HL-60 (cell line): ENCODE measurements around the gene YY1.
"Not testable (repeated sequence)": the region's sequence is repeated elsewhere in the genome, so short reads cannot be mapped to it uniquely, and the experiment has no call there.

Experiments used
- DNase-seq, 2 experiments: peaks; one replicate each; pipeline ENCODE4 v3.0.0-alpha.2; 2010 to 2020; ENCODE audit warnings: low read depth in 1 of 2, low spot score in 1 of 2
- H3K27ac ChIP-seq: fragments of 250-450 bp; sonication (Bioruptor Pico); replicated peaks from 2 replicates; pipeline ENCODE4 v1.5.1; 2020; ENCODE audit warnings: mild to moderate bottlenecking, moderate library complexity
- H3K27me3 ChIP-seq: fragments of 250-450 bp; sonication (Bioruptor Pico); 2 replicates; pipeline ENCODE4 v1.5.1; 2021; ENCODE audit warnings: mild to moderate bottlenecking, moderate library complexity; ENCODE audit not compliant: insufficient read depth, poor library complexity, severe bottlenecking
- H3K4me3 ChIP-seq: replicated peaks from 2 replicates; pipeline ENCODE4 v1.5.1; 2011; ENCODE audit warnings: mild to moderate bottlenecking, control low read depth, low read length; ENCODE audit not compliant: insufficient read depth
- GABPA ChIP-seq: IDR thresholded peaks from 2 replicates; pipeline ENCODE4 v1.6.1; 2012; ENCODE audit warnings: low read depth
- POLR2AphosphoS5 ChIP-seq: IDR thresholded peaks from 2 replicates; pipeline ENCODE4 v1.6.1; 2012; ENCODE audit warnings: low read depth
- SPI1 ChIP-seq: IDR thresholded peaks from 2 replicates; pipeline ENCODE4 v1.6.1; 2012; ENCODE audit warnings: low read depth, mild to moderate bottlenecking, borderline replicate concordance
- TF ChIP-seq, protein P1 (sequence below): IDR thresholded peaks from 2 replicates; pipeline ENCODE4 v1.6.1; 2012; ENCODE audit warnings: low read depth; ENCODE audit not compliant: insufficient replicate concordance
- TF ChIP-seq, protein P2 (sequence below): IDR thresholded peaks from one replicate; pipeline ENCODE4 v1.5.1; 2011; ENCODE audit warnings: low read length, control low read depth, inconsistent platforms; ENCODE audit not compliant: insufficient read depth

The YY1 gene

DNA sequence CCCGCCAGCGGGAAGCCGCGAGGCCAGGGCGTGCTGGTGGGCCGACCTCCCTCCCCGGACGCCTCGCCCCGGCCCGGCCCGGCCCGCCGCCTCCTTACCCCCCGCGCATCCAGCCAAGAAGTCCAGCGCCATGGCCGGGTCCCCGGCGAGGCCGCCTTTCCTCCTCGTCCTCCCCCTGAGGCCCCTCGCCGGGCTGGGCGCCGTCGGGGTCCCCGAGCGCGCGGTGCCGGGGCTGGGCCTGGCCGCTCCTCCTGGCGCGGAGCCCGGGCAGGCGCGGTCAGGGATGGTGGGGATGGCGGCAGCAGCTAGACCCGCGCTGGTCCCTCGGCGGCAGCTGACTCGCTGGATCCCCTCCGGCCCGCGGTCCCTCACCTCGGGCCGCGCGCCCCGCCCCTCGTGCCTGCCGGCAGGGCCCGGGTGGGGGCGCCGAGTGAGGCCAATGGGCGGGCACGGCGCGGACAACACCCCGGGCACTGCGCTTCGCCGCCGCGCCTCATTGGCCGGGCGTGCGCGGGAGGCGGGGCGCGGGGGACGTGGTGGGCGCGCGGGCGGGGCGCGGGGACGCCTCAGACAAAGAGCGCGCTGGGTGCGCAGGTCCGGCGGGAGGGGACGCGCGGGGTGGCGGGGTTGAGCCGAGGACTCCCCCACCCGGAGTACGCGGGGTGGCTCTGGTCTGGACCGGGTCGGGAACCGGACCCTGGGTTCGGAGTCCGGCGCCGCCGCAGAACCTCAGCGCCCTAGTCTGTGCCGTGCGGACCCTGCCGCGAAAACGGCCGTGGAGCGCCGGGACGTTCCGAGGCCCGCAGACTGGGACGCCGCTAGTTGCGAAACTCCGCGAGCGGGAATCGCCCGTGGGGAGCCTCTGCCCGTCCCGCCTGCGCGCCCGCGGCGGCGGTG lies 67.4 kb downstream of the YY1 start, which contains the start of gene SLC25A29:
TSS of gene SLC25A29 (minus strand) at position 344 of the 897 bp plus-strand sequence. CDS start at position 132, 212 bp downstream.
- TF ChIP-seq SPI1, result no peak
- peak; percentile 47 for TF ChIP-seq POLR2AphosphoS5
- TF ChIP-seq, protein P1, sequence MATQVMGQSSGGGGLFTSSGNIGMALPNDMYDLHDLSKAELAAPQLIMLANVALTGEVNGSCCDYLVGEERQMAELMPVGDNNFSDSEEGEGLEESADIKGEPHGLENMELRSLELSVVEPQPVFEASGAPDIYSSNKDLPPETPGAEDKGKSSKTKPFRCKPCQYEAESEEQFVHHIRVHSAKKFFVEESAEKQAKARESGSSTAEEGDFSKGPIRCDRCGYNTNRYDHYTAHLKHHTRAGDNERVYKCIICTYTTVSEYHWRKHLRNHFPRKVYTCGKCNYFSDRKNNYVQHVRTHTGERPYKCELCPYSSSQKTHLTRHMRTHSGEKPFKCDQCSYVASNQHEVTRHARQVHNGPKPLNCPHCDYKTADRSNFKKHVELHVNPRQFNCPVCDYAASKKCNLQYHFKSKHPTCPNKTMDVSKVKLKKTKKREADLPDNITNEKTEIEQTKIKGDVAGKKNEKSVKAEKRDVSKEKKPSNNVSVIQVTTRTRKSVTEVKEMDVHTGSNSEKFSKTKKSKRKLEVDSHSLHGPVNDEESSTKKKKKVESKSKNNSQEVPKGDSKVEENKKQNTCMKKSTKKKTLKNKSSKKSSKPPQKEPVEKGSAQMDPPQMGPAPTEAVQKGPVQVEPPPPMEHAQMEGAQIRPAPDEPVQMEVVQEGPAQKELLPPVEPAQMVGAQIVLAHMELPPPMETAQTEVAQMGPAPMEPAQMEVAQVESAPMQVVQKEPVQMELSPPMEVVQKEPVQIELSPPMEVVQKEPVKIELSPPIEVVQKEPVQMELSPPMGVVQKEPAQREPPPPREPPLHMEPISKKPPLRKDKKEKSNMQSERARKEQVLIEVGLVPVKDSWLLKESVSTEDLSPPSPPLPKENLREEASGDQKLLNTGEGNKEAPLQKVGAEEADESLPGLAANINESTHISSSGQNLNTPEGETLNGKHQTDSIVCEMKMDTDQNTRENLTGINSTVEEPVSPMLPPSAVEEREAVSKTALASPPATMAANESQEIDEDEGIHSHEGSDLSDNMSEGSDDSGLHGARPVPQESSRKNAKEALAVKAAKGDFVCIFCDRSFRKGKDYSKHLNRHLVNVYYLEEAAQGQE, result no peak
- Histone ChIP-seq H3K27me3 (no peaks in the 10 kb centered on the region), H3K4me3 (peak within 1 kb of the TSS; percentile 77), H3K27ac (peak within 1 kb of the TSS; percentile 94)
- DNase-seq, result peak; percentile 78 to 81

DNA sequence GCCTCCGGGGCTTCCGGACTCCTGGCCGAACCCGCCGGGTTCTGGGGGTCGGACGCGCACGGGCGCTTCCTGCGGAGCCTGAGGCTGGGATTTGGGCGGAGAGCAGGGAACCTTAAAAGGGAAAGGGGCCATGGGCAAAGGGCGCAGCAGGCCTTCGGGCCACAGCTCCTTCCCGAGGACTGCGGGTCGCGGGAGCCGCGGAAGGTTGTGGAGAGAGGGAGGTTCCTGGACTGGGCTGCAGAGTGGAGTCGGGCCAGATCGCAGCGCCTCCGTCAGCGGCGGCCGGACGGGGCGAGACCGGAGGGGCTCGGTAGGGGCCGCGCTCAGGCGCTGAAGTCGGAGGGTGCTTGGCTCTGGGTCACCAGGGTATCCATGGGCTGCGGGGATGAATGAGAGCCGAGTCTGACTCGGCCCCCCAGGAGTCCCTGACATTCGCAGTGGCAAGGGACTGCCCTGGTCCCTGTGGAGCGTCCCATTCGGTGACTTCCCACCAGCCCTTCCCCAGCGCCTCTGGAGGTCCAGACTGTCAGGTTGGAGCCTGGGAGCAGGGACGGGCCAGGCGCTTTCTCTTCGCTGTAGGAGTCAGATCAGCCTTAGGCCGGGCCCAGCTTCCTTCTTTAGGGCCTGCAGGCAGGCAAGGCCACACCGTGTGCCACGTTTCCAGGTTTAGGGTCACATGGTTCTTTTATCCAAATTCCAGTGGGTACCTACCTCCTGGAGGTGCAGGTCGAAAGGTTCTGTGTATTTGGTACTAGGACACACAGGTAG lies 68.2 kb downstream of the YY1 start:
- TF ChIP-seq, protein P2, sequence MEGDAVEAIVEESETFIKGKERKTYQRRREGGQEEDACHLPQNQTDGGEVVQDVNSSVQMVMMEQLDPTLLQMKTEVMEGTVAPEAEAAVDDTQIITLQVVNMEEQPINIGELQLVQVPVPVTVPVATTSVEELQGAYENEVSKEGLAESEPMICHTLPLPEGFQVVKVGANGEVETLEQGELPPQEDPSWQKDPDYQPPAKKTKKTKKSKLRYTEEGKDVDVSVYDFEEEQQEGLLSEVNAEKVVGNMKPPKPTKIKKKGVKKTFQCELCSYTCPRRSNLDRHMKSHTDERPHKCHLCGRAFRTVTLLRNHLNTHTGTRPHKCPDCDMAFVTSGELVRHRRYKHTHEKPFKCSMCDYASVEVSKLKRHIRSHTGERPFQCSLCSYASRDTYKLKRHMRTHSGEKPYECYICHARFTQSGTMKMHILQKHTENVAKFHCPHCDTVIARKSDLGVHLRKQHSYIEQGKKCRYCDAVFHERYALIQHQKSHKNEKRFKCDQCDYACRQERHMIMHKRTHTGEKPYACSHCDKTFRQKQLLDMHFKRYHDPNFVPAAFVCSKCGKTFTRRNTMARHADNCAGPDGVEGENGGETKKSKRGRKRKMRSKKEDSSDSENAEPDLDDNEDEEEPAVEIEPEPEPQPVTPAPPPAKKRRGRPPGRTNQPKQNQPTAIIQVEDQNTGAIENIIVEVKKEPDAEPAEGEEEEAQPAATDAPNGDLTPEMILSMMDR, result no peak
- TF ChIP-seq GABPA (no peak), POLR2AphosphoS5 (no peak; the same call in 1 of the 2 replicates), SPI1 (no peak)
- TF ChIP-seq, protein P1, result no peak
- Histone ChIP-seq H3K27ac (peak overlapping the region; percentile 94), H3K27me3 (no peaks in the 10 kb centered on the region), H3K4me3 (peak overlapping the region; percentile 77)
- peak in 1 of 2 experiments; percentile 69 for DNase-seq

DNA sequence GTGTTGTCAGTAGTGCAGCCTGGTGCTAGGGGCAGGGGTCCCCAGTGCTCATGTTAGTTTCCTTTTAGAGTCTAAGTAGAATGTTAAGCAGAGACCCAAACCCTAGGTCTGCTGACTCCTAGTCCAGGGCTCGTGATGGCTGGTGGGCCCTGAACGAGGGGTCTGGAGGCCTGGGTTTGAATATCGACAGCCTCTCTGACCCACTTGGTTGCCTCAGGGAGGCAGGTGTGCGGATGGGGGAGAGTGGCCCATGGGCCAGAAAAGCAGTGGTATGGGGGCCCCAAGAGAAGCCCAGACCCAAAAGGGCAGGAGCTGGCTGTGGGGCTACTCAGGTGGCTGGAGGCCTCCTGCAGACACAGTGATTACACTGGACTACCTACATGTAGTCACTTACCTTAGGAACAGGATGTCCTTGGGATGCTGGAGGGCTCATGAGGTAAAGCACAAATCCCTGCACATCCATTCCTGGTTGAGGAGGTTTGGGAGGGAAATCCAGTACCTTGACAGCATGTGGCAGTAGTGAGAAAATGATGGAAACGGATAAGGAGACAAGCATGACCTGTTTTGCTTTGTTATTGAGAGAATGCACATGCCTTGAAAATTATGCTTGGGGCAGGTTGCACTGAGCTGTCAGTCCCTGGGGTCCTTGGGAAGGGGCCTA lies 69.0 kb downstream of the YY1 start:
- no peak for DNase-seq
- H3K4me3 ChIP-seq, result no peak overlapping the region

DNA sequence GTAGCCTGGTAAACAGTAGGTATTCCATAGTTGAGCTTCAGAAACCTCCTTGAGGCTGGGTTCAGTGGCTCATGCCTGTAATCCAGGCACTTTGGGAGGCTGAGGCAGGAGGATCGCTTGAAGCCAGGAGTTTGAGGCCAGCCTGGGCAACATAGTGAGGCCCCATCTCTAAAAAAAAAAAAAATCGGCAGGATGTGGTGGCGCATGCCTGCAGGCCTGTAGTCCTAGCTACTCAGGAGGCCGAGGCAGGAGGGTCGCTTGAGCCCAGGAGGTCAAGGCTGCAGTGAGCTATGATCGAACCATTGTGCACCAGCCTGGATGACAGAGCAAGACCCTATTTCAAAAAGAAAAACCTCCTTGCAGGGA lies 69.5 kb downstream of the YY1 start:
- H3K27ac ChIP-seq, DNase-seq, H3K27me3 ChIP-seq, H3K4me3 ChIP-seq: not testable (repeated sequence)

More for the DNA sequence above, 69.0 kb downstream of the YY1 start:
- TF ChIP-seq SPI1 (no peak), POLR2AphosphoS5 (no peak), GABPA (no peak)
- TF ChIP-seq, protein P1, result no peak
- TF ChIP-seq, protein P2, result no peak
- H3K27me3 ChIP-seq, result no peaks in the 10 kb centered on the region
- H3K27ac ChIP-seq, result peak overlapping the region; percentile 94
